ENCODE measurements around the gene RTP2.
A peak's percentile ranks its signal among the peaks of the same experiment; 100 is the strongest.

DNA sequence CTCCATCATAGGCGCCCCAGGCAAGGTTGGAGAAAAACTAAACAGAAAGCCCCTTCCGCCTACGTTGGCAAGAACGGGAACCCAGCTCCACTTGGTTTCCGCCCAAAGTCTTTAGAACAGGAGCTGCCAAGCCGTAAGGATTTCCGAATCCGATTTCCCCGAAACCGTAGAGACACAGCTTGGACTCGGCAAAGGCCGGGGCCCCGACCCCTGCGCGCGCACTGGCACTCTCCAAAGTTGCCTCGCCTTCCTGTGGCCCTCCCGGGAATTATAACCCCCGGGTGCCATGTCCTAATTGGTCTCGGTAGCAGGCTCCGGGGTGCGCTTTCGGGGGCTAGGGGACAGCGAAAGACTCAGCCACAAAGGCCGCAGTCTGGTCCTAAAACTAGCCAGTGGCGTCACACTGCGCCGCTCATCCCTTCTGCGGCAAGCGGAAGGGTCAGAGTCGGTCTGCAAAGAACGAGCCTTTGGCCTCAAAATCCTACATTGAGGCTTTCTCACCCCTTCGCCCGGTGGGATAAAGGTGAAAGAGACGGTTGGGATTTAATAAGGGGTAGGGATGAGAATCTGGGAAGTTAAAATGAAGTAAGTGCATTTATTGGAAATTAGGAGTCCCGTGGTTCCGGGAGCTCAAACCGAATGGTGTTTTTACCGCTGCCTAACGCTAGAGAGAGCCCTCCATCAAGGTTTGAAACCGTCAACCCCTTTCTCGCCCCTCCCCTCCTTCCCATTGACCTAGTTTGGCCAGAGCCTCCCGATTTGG, 36.2 kb upstream of the RTP2 start:
- TF ChIP-seq, protein P1, sequence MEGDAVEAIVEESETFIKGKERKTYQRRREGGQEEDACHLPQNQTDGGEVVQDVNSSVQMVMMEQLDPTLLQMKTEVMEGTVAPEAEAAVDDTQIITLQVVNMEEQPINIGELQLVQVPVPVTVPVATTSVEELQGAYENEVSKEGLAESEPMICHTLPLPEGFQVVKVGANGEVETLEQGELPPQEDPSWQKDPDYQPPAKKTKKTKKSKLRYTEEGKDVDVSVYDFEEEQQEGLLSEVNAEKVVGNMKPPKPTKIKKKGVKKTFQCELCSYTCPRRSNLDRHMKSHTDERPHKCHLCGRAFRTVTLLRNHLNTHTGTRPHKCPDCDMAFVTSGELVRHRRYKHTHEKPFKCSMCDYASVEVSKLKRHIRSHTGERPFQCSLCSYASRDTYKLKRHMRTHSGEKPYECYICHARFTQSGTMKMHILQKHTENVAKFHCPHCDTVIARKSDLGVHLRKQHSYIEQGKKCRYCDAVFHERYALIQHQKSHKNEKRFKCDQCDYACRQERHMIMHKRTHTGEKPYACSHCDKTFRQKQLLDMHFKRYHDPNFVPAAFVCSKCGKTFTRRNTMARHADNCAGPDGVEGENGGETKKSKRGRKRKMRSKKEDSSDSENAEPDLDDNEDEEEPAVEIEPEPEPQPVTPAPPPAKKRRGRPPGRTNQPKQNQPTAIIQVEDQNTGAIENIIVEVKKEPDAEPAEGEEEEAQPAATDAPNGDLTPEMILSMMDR (IDR thresholded peaks at IDR 0.05), result peak; percentile 76
- TF ChIP-seq EZH2 (IDR thresholded peaks at IDR 0.05), result no peak
- TF ChIP-seq EZH2phosphoT487 (IDR thresholded peaks at IDR 0.05), result no peak

Data from neural progenitor cell (in vitro differentiated cells).